Measurements from ENCODE around the gene LRRC45.

Gene LRRC45

DNA sequence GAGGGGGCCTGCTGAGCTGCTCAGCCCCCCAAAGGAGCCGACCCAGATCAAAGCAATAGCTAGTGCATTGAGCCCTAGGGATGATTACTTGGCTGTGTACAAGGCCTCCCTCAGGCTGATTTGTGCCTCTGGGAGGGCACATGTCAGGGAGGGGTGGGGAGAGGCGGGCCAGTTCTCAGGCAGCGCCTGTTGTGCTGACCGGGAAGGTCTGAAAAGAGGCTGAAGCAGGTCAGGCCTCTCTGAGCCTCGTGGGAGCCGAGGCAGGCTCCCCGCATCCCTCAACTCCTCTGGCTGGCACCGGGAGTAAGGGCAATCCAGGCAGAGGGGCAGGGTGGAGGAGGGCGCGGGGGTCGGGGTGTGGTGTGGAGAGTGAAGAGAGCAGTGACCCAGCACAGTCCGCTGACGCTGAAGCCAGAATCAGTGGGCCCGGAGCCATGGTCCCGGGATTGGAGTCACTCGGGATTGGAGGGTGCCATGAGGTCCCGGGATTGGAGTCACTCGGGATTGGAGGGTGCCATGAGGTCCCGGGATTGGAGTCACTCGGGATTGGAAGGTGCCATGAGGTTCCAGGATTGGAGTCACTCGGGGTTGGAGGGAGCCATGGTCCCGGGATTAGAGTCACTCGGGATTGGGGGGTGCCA is 11.4 kb downstream of the LRRC45 start:
- no peaks in the 10 kb centered on the region for H3K36me3 ChIP-seq (ENCODE audit: control insufficient read depth, insufficient read depth, low read length)
- no peak overlapping the region for H3K4me3 ChIP-seq (ENCODE audit: low read depth, low read length)
- no peak overlapping the region for H3K4me2 ChIP-seq (ENCODE audit: low read length)
- TF ChIP-seq, protein P1, sequence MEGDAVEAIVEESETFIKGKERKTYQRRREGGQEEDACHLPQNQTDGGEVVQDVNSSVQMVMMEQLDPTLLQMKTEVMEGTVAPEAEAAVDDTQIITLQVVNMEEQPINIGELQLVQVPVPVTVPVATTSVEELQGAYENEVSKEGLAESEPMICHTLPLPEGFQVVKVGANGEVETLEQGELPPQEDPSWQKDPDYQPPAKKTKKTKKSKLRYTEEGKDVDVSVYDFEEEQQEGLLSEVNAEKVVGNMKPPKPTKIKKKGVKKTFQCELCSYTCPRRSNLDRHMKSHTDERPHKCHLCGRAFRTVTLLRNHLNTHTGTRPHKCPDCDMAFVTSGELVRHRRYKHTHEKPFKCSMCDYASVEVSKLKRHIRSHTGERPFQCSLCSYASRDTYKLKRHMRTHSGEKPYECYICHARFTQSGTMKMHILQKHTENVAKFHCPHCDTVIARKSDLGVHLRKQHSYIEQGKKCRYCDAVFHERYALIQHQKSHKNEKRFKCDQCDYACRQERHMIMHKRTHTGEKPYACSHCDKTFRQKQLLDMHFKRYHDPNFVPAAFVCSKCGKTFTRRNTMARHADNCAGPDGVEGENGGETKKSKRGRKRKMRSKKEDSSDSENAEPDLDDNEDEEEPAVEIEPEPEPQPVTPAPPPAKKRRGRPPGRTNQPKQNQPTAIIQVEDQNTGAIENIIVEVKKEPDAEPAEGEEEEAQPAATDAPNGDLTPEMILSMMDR (IDR thresholded peaks at IDR 0.05) = no peak
- H3K9ac ChIP-seq = no peak overlapping the region
- no peaks in the 10 kb centered on the region for H3K79me2 ChIP-seq
- H3K4me1 ChIP-seq = peaks cover 10% of the 10 kb centered on the region
- no peak overlapping the region for H2AFZ ChIP-seq
- no peaks in the 10 kb centered on the region for H3K9me3 ChIP-seq (ENCODE audit: control insufficient read depth, low read length)
- no peak overlapping the region for H3K27ac ChIP-seq
- no peaks in the 10 kb centered on the region for H3K27me3 ChIP-seq (ENCODE audit: control insufficient read depth, insufficient read depth, low read length)

DNA sequence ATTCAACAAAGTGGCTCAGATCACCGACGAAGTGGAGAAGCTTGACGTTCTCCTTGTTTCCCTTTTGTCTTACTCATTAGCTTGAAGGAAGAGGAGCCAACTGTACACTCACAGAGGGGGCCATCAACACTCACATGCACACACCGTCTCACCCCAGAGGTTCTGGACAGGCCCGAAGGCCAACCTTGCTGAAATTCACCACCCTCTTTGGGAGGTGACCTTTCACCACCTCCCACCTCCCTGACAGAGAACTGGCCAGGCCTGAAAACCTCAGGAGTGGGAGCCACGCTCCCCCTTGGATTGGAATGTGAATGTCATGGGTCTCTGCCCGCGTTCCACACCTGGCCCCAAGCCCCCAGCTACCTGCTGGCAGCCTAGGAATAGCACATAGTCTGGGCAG is 12.4 kb downstream of the LRRC45 start:
- no peak overlapping the region for H3K27ac ChIP-seq
- no peaks in the 10 kb centered on the region for H3K36me3 ChIP-seq (ENCODE audit: control insufficient read depth, insufficient read depth, low read length)
- no peaks in the 10 kb centered on the region for H3K9me3 ChIP-seq (ENCODE audit: control insufficient read depth, low read length)
- H3K27me3 ChIP-seq (ENCODE audit: control insufficient read depth, insufficient read depth, low read length) = no peaks in the 10 kb centered on the region
- H2AFZ ChIP-seq = no peak overlapping the region
- no peak overlapping the region for H3K9ac ChIP-seq
- no peaks in the 10 kb centered on the region for H3K79me2 ChIP-seq
- no peak overlapping the region for H3K4me3 ChIP-seq (ENCODE audit: low read depth, low read length)
- H3K4me2 ChIP-seq (ENCODE audit: low read length) = no peak overlapping the region
- TF ChIP-seq, protein P1 (IDR thresholded peaks at IDR 0.05) = no peak
- peaks cover 4% of the 10 kb centered on the region for H3K4me1 ChIP-seq

DNA sequence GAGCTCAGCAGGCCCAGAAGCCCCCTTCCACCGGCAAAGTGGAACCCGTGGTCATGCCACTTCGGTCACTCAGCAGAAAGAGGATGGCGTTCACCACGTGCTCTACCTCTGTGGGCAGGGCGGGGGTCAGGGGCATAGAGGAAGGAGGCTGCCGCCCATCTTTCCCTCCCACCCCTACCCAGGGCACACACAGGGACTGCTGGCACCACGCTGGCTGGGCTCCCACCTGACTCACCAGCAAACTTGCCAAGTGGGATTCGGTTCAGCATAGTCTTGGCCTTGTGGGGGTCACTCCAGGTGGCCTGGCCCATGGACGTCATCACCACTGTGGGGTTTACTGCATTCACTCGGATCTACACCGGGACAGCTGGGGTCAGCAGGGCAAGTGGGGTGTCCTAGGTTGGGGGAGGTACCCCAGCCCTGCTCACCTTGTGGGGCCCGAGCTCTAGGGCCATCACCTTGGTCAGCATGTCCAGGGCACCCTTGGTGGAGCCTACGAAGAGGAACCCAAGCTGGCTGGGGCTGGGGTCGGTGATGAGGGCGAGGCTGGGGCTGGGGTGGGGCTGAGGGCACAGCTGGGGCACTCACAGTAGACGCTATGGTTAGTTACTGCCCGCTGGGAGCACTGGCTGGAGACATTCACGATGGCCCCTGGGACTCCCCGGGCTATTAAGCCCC is 13.0 kb downstream of the LRRC45 start:
- H3K9me3 ChIP-seq (ENCODE audit: control insufficient read depth, low read length) = no peaks in the 10 kb centered on the region
- H3K27me3 ChIP-seq (ENCODE audit: control insufficient read depth, insufficient read depth, low read length) = no peaks in the 10 kb centered on the region
- H3K4me3 ChIP-seq (ENCODE audit: low read depth, low read length) = peak overlapping the region; percentile 87
- H3K9ac ChIP-seq = no peak overlapping the region
- no peaks in the 10 kb centered on the region for H3K79me2 ChIP-seq
- H3K4me1 ChIP-seq = peaks cover 4% of the 10 kb centered on the region
- H2AFZ ChIP-seq = no peak overlapping the region
- H3K27ac ChIP-seq = peak overlapping the region; percentile 86
- no peaks in the 10 kb centered on the region for H3K36me3 ChIP-seq (ENCODE audit: control insufficient read depth, insufficient read depth, low read length)
- peak overlapping the region; percentile 95 for H3K4me2 ChIP-seq (ENCODE audit: low read length)
- TF ChIP-seq, protein P1 (IDR thresholded peaks at IDR 0.05) = no peak

DNA sequence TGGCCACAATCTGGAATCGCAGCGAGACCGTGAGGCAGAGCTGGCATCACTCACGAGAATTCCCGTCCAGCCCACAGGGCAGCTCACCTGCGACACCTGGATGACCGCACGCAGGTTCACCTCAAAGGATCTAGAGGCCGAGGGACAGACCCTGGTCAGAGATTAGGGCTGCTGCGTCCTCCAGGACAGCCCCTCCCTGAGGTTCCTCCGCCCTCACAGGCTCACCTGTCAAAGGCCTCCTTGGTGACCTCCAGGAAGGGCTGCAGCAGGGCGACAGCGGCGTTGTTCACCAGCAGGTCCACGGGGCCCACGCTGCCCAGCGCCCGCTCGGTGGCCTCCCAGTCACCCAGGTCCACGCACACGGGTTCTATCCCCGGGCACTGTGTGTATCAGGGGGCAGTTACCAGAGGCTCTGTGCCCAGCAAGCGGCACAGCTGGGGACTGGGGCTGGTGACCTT is 13.6 kb downstream of the LRRC45 start:
- H3K9me3 ChIP-seq (ENCODE audit: control insufficient read depth, low read length) = no peaks in the 10 kb centered on the region
- peak overlapping the region; percentile 84 for H3K9ac ChIP-seq
- peaks cover 4% of the 10 kb centered on the region for H3K4me1 ChIP-seq
- peak overlapping the region; percentile 87 for H3K4me3 ChIP-seq (ENCODE audit: low read depth, low read length)
- H3K27ac ChIP-seq = peak overlapping the region; percentile 86
- peak overlapping the region; percentile 71 for H2AFZ ChIP-seq
- no peaks in the 10 kb centered on the region for H3K36me3 ChIP-seq (ENCODE audit: control insufficient read depth, insufficient read depth, low read length)
- no peaks in the 10 kb centered on the region for H3K27me3 ChIP-seq (ENCODE audit: control insufficient read depth, insufficient read depth, low read length)
- TF ChIP-seq, protein P1 (IDR thresholded peaks at IDR 0.05) = no peak
- H3K4me2 ChIP-seq (ENCODE audit: low read length) = peak overlapping the region; percentile 95
- no peaks in the 10 kb centered on the region for H3K79me2 ChIP-seq
